Activated gamma-delta T cell (primary cell): ENCODE data around the gene FBN1.

Experiments
- DNase-seq: peaks from one replicate; lab custom pipeline; 2025; lab: John Stamatoyannopoulos, UW

The FBN1 gene

DNA sequence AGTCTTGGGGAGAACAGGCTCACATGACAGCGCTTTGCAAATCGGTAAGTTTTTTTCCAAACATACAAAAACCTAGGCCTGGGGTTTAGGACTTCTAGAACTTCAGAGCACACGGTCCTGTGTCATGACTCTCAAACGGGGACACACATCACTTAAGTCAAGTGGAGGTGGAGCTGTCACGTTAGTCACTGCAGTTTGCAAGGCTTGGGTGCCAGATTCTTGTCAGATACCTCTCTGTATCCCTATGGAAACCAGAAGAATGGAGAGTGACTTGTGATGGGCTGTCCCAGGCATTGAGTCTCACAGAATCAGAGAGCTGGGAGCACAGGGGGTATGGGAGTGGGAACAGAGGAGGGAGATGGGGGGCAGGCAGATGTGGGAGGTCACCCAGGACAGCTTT lies 249.5 kb downstream of the FBN1 start:
- DNase-seq: no peak

DNA sequence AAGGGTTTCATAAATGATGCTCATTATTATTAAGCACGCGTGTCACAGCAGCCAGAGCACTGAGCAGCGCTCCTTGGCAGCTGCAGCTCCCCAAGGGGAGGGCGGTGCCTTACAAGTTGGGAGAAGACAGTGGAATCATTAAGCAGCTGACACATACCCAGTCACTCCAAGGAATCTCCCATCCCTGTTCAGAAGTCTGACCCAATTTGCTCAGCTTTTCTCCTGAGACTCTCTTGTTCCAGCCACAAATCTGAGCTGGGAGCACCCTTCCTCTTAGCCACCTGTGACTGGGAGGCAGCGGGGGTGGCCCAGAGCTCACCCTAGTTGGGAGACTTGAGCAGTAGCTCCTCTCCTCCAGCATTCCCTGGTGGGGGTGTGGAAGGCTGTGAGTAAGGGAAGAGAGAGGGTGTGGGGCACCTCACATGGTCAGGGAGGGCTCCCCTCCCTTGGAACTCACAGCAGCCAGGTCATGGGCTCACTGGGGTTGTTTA lies 249.9 kb downstream of the FBN1 start:
- DNase-seq: no peak

DNA sequence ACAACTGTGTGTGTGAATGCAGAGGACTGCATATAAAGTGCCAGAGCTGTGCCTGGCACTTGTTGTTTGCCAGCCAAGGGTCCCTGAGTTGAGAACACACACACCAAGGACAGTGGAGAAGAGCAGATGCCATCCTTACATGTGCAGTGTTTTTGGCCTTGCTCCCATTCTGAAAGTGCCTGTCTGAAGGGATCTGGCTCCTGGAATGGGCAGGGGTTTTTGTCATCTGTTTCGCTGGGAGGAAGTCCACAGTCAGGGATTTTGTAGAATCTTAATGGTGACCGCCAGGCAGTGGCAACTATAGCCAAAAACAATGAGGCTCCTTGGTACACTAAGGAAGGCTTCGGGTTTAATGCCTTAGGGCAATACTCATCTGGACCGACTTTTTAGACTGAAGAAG lies 250.5 kb downstream of the FBN1 start:
- no peak for DNase-seq

DNA sequence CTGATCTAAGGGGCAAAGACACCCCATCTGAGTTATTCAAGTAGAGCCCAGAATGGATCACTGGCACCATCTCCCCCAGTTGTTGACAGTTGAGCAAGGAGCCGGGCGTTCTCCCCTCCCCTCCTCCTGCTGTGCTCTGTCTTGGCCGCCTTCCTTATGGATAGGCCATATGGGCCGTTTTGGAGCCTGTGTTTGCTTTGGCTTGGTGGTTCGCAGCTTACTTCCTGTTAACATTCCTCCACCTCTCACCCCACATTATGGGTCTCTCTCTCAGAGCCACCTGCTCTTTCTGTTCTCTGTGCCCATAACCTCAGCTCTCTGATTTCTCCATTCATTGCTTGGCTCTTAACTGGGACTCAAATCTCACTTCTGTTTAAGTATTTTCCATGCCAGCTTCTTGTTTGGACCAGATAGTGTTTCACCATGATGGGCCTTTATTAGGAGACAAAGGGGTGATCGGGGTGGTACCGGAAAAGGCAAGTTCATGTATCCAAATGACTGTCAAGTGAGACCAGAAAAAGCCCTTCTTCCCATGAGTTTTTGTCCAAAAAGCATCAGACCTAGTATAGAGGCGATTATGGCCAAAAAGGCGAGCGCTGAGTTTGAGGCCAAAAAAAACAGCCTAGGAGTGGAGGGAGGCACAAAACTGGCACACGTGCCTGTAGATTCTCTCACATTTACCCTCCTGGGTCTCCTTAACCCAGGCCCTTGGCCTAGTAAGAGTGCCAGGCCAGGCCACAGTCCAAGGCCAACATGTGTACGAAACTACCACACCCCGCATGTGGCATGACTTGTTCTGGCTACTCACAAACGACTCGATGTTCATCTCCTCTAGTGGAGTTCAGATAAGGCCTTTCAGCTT lies 251.6 kb downstream of the FBN1 start:
- no peak for DNase-seq

DNA sequence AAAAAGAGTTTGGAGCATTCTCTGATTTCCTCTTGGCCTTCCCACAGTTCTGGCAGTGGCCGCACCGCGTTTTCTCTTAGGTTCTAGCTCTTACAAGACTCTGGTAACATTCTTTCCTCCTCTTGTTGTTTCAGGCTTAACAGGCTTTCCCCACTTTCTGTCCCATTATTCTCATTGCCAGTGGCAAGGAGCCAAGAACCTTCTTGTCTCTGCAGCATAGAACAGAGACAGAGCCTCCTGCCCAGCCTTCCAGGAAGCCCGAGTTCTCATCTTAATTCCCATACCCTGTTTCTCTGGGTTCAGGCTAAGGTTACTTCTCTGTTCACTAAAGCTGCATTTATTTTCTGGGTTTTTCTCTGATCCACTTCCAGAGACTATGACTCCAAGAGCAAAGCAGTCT lies 253.2 kb downstream of the FBN1 start:
- DNase-seq: no peak

DNA sequence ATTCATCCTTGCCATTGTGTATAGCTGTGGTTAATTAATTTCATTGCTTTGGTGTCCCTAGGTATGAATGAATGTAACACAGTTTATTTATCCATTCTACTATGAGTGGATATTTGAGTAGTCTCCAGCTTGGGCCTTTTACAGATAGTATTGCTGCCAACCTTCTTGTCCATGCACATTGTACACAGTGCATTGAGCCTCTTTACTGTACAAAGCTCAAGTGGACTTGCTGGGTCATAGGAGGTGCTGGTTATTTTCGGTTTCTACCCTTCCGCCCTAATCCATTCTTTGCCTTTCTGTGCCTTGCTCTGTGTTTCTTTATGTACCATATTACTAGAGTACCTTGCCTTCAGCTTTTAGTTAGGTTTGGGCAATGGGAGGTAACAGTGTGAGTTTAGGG lies 253.6 kb downstream of the FBN1 start:
- DNase-seq: no peak

DNA sequence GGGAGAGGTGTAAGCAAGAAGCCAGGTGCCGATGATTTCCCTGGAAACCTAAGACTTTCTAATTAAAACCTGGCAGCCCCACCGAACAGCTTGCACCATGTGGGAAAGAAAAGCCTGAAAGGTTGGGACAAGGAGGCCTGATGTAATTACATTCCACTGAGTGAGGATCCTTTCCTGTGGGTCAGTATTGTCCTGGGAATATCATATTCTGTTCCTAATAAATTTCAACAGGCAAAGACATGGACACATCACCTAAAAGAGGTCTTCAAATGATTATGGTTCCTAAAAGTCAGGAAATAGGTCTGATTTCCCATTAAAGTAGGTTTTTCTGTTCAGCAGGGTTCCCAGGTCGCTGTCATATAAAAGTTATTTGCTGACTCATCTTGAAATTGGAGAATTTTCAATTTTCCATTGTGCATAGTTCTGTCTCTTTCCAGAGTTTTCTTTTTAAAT lies 255.8 kb downstream of the FBN1 start:
- DNase-seq: no peak

DNA sequence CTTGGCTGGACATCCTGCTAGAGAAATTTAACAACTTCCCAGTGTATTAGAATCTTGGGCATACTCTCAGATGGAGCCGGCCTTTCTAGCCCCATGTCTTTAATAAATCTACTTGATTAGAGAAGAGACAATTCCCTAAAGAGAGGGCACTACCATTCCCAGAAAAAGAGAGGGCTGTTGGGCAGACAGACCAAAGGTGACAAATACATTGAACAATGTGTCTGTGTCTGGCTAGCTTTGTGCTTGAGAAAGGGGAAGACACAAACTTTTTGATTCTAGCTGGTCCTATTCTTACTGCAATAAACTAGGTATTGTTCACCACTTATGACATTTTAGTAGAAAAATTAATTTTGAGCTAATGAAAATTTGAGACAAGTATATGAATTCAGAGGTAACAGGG lies 256.6 kb downstream of the FBN1 start:
- no peak for DNase-seq

DNA sequence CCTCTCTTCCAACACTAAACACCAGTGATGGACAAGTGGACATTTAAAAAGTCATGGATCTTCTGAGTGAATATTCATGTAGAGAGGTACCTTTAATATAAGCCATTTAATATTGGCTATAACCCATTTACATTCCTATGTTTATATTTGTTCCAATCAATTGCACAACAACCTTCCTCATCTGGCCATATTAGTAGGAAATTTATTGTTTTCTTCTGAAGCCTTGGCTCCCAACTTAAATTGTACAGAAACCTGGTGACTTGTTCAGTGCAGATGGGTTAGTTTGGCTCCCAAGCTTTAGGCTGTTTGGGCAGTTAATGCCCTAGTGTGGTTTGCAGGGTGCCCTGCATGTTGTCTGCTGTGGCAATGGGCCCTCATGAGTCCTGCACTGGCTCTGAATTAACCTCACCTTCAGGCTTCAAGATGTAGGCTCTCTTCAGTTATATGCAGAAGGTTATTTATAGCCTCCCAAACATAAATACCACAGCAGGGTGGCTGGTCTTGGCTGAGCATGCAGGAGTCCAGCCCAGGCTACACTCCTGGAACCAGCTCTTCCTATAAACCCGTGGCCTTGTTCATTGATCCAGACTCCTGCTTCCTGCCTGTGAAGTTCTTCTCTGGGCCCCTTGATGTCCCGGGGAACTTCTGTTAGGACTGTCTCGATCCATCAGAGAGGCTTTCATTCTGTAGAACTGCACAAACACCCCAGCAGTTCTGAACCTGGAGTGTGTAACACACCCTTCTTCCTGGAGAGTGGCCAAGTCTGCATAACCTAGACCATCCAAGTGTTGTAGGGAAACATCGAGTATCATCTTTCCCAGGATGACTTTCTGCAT lies 257.3 kb downstream of the FBN1 start:
- no peak for DNase-seq

DNA sequence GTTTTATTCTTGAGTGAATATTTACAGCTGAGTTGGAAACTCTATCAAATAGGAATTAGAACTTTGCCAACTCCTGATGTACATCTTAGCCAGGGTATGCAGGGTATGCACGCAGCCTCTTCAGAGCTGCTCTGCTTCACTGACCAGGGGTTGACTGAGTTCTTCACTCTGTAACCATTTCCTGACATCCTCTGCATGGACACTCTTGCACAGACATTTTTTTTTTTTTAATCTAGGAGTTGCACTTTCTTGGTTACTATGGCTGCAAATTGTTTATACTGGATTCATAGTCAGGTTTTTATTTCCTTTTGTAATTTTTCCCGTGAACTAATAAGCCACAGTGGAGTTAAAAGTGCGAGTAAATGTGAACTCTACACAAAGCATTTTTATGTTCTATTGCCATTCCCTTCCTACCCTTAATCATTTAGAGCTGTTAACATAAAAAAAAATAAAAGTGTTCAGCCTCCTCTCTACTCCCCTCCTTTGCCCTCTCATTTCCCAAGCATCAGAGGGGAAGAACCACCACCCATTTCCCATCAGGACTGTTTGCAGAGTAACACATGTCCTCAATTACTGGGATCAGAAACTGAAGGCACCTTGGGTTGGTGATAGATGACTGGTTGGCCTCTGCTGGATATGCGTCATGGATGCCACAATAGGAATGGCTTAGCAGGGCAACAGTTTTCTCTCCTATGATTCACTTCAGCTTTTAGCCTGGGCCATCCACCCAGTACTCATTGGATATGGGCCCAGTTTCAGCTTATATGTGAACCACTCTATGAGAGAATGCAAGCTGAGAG lies 260.3 kb downstream of the FBN1 start:
- no peak for DNase-seq

DNA sequence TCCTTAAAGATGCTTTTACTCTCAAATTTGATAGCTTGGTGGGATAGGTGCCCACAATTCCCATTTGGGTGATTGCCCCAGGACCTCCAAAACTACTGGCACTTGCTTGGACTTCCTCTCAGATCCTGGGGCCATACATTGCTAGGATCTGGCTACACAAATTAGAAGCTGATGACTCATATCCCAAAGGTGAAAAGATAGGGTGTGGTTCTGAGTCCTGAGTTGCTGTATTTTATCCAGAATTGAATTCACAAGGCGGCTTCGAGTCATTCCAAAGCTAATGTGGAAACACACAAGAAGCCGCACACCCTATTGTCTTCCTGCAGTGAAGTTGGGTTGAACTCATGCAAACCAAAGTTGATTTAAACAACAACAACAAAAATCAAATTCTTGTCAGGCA lies 260.9 kb downstream of the FBN1 start:
- no peak for DNase-seq

DNA sequence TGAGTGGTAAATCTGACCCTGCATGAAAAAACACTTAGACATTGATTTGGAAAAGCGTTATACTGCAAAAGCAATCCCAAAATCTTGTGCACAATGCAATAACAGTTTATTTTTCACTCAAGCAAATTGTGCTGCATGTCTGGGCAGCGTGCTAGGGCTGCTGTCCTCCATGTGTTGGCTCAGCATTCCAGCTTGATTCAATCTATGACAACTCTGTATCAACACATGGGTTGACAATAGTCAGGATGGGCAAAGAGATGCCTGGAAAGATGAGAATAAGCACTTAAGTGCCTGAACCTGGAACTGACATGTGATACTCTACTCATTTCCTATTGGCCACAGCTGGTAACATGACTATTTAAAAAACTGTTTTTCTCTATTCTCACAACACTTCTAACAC lies 262.5 kb downstream of the FBN1 start:
- no peak for DNase-seq

DNA sequence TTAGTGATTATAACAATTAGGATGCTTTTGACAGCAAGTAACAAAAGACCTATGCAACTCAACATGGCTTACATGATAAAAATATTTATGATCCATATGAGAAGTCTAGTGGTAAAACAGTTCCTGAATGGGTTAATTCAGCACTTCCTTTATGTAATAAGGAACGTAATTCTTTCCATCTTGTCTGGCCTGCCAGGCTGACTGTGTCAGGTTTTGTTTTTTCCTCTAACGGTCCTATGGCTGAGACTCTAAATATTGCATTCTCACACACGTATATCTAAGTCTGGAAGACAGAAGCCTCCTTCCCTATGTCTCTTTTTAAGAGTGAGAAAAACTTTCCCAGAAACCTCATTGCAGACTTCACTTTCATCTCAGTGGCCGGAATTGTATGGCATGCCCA lies 263.6 kb downstream of the FBN1 start:
- no peak for DNase-seq

DNA sequence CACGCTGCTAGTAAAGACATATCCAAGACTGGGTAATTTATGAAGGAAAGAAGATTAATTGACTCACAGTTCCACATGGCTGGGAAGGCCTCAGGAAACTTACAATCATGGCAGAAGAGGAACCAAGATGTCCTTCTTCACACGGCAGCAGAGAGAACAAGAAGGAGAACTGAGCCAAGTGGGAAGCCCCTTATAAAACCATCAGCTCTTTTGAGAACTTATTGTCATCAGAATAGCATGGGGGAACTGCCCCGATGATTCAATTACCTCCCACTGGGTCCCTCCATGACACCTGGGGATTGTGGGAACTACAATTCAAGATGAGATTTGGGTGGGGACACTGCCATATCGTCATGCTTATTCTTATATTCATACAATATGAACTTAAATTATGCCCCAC lies 265.3 kb downstream of the FBN1 start:
- DNase-seq: no peak

DNA sequence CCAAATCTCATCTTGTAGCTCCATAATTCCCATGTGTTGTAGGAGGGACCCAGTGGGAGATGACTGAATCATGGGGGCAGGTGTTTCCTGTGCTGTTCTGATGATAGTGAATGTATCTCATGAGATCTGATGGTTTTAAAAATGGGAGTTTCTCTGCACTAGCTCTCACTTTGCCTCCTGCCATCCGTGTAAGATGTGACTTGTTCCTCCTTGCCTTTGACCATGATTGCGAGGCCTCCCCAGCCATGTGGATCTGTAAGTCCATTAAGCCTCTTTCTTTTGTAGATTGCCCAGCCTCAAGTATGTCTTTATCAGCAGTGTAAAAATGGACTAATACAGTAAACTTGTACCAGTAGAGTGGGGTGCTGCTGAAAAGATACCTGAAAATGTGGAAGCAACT lies 269.7 kb downstream of the FBN1 start:
- DNase-seq: no peak

DNA sequence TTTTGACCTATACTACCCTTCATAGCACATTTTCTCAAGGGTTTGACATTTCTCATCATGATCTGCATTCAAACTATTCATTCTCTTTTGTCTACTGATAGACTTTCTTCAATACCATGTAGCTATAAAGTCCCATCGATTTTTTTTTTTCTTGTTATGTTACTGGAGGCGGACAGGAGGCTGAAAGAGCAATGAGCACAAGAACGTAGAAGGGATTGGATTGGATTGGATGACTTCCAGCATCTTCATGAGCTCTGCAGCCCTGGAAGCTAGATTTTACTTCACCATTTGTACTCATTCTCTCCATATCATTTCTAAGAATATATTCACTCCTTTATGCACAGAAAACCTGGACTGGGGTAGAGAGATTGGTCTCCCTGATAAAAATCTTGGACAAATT lies 271.0 kb downstream of the FBN1 start:
- no peak for DNase-seq

DNA sequence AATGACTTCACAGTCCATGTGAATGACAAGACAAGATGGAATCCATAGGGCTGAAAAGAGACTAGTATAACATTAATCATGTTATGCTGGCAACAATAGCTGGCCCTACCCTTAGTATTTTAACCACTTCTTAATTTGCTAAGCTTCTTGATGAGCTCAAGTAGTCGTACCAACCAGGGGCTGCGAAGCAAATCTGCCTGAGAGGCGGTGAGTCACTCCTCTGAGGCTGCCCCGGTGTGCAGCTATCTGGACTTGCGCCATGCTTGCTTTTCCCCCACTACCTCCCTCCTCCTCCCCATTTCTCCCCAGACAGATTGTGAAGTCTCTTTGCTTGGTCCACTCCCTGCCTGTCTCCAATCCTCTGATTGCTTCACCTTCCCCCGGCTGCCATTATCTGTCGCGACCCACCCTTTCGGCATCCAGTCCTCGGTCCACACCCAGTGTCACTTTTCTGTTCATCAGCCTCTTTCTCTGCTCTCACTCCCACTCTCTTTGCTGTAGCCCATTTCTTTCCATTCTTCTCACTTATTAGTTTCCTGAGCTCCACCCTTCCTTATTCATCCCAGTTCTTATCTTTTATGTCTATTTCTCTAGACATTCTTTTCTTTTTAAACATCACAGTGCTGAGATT lies 271.6 kb downstream of the FBN1 start:
- DNase-seq: no peak

DNA sequence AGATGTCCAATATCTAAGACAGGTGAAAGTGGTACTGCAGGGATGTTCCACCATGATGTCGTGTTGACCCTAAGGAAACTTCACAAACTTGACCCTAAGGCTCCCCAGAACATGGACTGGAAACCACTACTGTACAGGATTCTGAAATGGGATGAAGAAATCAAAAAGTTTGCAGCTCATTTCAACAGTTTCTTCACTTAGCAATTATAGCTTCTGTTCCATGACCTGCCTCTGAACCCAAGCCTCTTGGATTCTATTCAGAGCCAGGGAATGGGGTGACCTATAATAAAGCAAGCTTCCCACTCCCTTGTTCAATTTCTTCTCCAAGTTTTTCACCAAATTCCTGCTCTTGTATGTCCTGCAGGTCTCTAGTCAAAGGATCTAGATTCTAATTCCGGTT lies 273.5 kb downstream of the FBN1 start:
- no peak for DNase-seq

DNA sequence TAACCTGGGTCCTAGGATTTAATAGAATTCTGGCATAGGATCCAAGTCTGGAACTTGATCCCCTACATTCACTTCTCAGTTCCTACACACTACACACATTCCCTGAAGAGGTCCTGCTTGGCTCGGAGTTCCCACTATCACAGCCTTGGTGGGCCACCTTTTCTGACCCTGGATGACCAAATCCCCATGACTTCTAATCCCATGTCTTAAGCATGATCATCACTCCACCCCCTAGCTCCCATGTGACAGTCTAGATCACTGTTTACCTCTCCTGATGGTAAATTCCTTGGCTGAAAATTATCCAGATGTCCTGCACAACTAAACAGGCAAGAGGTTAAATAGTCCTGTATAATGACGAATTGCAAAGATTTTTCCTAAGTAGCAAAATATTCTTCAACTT lies 274.0 kb downstream of the FBN1 start:
- no peak for DNase-seq

DNA sequence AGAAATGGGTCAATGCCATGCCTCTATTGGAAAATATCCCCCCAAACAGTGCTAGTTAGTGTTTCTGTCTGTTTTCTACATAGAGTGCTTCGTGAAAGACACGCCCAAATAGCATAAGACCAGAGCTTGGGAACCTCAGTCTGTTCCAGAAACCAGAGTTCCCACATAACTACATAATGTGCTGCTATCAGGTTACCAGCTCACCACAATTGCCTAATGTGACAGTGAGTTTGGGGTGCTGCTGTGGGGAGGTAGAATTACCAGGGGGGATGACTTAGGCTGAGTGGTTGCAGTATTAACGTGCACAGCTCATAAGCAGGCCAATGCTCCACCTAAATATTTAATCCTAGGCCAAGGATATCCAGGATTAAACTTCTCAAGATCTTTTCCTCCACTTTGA lies 275.0 kb downstream of the FBN1 start:
- DNase-seq: no peak

DNA sequence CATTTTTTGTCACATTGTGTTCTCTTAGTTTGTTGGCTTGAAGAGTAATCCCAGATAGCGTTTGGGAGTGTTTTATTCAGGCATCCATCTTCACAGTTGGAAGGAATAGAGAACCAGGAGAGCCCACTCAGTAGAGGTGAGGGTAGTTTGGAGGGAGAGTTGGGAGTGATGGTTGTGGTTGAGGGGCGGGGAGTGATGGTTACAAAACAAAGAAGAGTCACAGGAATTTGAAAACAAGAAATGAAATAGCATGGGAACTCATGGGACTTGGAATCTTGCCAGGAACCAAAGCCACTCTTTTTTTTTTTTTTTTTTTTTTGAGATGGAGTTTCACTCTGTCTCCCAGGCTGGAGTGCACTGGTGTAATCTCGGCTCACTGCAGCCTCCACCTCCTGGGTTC lies 278.0 kb downstream of the FBN1 start:
- no peak for DNase-seq
